HG03025 (cell line): ENCODE results near the gene MCC.

Experiments used
- ATAC-seq: cut with Tn5 transposase; IDR thresholded peaks from one replicate; pipeline ENCODE4 v1.9.1; 2021; ENCODE audit warnings: mild to moderate bottlenecking, moderate library complexity; ENCODE audit not compliant: unreplicated experiment, low FRiP score

Gene MCC

DNA sequence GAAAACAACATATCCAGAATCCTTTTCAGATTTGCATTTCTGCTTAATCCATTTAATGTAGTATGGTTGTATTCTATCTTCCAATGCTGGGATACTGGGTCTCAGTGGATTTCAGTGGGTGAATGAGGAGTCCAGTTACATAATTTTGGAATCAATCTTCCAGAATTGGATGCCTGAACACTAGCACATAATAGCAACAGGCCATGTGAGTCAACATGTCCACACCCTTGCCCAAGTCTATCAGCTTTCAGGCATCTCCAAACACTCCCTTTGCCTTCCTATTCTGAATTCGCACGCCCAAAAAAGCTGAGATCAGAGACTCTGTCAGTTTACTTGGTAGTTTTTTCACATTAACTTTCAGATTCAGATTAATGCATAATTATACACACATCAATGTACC is 256.0 kb downstream of the MCC start:
- no peak for ATAC-seq

DNA sequence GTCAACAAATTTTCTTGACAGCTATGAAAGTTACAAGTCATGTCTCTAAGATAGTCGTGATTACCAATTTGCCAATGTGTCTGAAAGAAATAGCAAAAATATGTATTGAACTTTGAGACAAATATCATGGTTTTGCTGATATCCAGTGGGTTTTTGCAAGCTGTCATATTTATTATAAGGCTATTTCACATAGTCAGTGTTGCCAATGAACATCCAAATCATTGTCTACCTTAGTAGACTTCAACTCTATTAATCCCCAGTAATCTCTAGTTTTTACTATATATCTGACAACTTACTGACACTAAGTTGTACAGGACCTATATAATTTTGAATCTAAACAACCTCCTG is 256.6 kb downstream of the MCC start:
- ATAC-seq, result no peak

DNA sequence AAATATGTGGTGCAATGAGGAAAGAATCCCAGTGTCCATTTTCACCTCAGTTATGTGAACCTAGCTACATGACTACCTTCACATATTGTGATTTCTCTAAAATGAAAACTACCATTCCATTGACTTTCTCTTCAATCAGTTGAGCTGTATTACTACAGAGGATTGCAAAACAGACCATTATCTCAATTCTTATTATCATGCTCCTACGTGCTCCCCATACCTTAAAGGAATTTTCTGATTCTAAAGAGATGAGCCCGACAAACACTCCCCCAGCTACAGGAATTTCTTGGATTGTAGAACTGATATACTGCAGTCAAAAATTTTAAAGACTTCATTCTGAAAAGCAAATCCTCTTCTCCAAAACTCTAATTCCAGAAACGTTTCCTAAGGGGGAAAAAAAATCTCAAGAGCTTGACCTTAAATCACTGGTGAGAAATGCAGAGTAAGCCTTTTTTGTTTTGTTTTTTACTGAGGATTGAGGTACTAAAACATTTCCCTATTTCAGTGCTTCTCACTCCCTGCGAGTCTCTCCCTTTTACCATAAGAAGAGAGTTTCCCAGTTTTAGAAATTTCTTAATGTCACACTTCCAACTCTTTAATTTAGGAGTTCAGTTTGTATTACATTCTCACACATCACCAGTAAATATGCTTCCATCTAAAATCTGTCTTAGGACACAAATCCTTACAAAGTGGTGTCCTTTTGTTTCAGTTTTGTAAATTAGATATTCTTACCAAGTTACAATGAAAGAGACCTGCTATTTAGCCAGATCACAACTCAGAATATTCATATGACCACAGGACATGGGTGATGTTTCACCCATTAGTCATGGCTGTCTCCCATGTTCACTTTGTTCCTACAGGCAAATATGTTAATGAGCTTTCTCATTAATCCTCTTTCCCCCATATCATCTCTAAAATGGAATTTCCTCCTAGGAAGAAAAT is 257.3 kb downstream of the MCC start:
- no peak for ATAC-seq

GRCh38 chr5:113227798-113228197 is 260.5 kb downstream of the MCC start:
- ATAC-seq, result no peak

DNA sequence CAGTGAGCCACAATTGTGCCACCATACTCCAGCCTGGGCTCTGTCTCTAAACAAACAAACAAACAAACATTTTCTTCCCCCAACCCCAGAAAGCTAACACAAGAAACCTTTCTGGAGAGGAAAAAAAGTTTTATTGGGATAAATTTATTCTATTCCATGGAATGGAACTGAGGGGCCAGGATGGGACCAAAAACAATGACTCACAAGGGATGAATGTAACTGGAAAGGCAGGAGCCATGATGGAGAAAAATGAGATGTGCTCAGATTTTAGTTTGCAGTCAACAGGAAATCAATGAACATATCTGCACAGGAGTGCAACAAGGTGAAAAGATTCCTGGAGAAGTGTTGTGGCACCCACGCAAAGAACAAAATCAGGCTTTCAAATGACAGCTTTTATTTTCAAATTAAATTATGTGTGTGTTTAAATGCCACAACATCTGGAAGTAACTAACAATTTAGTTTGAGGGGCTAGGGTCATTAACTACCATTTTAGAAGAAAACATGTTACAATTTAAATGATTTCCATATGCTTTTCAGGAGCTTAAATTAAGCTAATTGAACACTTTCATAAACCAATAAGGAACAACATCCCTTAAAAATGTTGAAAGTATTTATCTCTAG is 262.0 kb downstream of the MCC start:
- no peak for ATAC-seq

DNA sequence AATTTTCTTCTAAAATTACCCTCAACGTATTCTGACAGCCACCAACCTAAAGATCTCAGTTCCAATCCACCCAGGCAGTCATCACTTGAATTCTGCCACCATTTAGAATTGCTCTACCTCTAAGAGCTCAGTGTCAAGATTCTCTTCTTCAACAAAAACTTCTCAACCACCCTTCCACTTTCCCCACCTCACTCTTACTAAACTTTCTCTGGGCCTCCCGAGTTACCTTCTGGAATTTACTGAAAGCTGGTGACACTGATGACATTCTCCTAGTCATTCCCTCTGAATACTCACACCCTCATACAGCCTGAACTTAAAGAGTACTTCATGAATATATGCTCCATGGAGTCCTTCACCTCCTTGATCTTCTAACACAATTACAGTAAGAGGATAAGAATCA is 263.0 kb downstream of the MCC start:
- no peak for ATAC-seq

GRCh38 chr5:113224605-113225065 is 263.6 kb downstream of the MCC start:
- ATAC-seq, result no peak

DNA sequence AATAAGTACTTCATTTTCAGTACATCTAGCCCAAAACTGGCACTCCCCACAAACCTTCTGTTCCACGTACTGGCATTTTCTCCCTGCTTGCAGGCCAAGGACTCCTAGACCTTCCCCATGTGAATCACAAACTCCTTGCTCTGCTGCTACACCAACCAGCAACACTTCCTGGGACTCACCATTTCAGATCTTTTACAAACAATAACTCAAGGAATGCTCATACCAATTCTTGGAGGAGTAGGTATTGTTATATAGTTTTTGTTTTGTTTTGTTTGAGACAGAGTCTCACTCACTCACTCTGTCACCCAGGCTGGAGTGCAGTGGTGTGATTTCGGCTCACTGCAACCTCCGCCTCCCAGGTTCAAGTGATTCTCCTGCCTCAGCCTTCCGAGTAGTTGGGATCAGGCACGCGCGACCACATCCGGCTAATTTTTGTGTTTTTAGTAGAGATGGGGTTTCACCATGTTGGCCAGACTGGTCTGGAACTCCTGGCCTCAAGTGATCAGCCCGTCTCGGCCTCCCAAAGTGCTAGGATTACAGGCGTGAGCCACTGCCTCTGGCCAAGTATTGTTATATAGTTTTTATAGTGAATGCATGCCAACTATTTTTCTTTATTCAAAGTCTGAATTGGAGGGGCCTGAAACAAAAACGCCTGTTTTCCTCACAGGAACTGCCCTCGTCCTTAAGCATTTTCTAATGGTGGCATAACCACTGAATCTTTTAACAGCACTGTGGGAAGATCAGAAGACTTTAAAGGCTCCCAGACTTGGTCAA is 264.2 kb downstream of the MCC start:
- ATAC-seq, result no peak

- ATAC-seq, result no peak
Measured at GRCh38 chr5:113223315-113223714, 264.9 kb downstream of the MCC start.

GRCh38 chr5:113221294-113222176 is 266.7 kb downstream of the MCC start:
- no peak for ATAC-seq

DNA sequence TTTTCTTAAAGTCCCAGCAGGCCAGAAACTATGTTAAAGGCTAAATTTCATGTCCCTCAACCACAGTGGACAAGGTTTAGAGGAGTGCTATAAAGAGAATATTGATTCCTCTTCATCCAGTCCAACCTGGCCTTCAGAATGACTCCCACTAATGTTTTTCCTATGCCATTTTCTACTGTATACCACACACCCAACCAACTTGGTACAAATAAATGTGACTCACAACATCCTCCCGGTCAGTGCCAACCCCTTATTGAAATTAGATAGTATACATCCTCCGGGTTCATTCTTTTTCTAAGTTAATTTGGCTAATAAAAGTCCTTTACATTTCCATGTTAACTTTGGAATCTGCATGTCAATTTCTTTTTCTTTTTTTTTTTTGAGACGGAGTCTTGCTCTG is 268.6 kb downstream of the MCC start:
- ATAC-seq, result no peak

DNA sequence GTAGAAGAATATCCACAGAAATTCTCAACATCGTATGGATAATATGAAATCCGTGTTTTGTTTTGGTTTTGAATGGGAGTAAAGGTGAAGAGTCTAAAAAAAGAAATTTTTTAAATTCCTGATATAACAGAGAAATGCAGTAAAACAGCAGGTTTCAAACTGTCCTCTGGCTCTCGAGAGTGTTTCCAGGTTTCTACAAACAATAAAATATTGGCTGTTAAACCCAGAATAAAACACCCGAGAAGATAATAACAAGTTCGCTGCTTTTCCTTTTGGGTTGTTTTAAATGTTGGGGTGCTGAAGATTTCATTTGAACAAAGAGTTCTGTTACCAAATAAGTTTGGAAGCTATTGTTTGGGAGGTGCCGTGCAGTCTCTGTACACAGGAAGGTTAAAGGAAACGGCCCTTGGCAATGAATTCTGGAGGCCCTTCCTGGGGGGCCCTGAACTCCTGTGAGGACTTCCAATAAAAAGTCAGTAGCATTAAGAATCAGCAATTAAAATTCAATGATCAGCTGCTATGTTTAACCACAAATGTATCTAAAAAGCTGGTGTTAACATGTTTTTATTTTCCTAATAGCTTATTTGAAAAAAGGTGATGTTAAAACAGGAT is 269.2 kb downstream of the MCC start:
- ATAC-seq, result no peak

GRCh38 chr5:113218200-113218599 is 270.1 kb downstream of the MCC start:
- no peak for ATAC-seq

DNA sequence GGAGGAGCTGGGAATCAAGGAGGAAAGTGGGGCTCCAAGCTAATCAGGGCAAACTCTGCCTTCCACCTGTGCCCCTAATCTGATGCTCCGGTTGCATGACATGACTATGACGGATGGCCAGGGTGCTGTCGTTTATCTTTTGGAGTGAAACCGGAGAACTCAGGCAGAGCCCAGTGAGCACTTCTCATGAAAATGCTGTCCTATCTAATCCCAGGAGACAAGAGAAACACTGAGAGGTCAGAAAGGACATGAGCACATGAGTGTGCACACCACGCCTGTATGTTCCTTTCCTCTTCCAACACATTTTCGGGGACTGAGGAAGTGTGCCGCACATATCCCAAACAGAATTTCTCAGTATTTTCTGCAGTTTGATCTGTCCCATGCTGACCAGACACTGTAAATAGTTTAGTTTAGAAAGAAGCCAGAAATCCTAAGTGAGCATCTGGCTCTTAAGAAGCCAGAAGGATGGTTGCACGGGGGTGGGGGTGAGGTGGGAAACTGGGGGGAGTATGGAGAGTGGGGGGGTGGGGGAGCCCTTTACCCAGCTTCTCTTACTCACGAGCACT is 270.6 kb downstream of the MCC start:
- no peak for ATAC-seq

DNA sequence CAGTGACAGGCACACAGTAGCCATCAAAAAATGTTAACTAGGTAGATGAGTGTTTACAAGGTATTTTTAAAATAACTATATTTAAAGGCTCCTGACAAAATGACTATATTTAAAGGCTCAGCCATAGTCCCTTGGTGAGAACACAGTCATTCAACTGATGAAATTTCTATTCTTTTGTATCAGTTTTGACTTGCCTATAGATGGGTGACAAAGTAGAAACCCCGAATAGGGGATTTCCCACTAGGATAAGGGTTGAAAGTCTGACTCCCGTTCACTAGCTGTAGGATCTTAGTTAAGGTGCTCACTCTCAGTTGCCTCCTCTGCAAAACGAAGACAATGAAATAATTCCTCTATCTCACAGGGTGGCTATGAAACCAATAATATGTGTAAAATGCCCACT is 271.7 kb downstream of the MCC start:
- ATAC-seq, result no peak

DNA sequence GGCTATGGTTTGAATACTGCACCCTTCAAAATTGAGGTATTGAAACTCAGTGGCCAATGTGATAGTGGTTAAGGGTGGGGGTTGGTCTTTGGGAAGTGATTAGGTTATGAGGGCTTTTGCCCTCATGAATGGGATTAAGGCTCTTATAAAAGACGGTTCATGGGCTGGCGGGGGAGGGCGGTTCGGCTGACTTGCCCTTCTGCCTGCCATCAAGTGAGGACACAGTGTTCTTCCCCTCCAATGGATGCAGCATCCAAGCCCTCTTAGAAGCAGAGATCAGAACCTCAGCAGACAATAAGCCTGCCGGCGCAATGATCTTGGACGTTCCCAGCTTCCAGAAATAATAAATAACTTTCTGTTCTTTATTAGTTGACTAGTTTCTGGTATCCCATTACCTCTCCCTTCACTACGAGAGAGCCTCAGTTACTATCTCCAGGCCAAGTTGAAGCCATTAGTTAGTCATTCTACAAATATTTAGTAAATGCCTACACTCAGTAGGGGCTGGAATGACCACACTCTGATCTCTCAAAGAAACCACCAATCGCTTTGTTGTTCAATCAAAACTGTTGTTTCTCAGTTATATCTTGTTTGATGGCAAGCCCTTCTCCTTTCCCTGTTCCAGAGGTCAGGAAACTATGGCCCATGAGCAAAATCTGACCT is 272.7 kb downstream of the MCC start:
- no peak for ATAC-seq

DNA sequence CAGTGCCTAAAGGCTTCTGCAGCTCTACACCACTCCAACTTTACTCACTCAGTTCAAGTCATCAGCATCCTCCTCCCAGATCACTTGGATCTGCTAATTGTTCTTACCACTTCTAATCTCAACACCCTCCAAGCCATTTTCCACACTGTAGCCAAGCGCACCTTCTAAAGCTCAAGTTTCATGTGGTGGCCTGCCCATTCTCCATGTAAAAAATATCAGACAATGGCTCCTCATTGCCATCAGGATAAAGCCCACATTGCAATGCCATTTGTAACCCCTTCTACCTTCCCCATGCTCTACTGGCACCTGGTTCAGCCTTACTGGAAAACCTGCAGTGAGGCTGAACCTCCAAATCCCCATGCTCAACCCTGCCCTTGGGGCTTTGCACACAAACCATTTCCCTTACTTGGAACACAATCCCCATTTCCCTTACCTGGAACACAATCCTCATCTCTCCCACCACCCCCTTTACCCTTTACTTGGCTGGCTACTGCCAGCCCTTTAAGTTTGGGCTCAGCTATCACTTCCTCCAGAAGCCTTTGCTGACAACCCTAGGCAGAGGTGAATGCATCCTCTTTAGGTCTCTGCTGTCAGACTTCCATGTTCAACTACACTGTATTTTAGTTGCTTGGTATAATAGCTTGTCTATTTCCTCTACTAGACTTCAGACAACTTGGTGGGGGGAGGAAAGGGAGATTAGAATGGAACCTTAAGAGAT is 273.5 kb downstream of the MCC start:
- no peak for ATAC-seq
